Panc1 (cell line): ENCODE results near the gene BCL3.

Experiments
- POLR2AphosphoS5 ChIP-seq: IDR thresholded peaks from 2 replicates; pipeline ENCODE4 v1.6.1; 2012; ENCODE audit warnings: mild to moderate bottlenecking, low read depth, low read length, moderate library complexity
- TF ChIP-seq, protein P1 (sequence below): fragments of 450-650 bp; IDR thresholded peaks from 2 replicates; pipeline ENCODE4 v1.5.1; 2017; ENCODE audit warnings: mild to moderate bottlenecking

DNA sequence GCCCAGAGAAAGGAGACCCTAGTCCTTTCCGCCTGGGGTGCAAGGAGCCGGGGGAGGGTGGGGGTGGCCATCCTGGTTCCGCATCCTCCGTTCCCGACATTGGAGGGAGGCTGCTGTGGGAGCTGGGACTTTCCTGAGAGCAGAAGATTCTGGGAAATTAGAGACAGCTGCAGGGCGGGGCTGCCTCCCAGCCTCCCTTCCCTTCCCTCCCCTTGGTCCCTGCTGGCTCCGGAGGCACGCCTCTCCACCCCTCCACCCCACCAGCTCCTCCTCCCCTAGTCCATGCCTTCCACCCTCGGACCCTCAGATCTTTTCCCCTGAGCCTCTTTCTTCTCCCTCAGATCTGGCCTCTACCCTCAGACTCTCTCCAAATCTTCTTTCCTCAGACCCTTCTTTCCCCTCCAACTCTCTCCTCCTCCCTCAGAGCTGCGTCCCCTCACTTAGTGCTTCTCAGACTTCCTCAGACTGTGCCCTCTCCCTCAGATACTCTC is 3.1 kb upstream of the BCL3 start:
- TF ChIP-seq, protein P1, sequence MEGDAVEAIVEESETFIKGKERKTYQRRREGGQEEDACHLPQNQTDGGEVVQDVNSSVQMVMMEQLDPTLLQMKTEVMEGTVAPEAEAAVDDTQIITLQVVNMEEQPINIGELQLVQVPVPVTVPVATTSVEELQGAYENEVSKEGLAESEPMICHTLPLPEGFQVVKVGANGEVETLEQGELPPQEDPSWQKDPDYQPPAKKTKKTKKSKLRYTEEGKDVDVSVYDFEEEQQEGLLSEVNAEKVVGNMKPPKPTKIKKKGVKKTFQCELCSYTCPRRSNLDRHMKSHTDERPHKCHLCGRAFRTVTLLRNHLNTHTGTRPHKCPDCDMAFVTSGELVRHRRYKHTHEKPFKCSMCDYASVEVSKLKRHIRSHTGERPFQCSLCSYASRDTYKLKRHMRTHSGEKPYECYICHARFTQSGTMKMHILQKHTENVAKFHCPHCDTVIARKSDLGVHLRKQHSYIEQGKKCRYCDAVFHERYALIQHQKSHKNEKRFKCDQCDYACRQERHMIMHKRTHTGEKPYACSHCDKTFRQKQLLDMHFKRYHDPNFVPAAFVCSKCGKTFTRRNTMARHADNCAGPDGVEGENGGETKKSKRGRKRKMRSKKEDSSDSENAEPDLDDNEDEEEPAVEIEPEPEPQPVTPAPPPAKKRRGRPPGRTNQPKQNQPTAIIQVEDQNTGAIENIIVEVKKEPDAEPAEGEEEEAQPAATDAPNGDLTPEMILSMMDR, result no peak
- TF ChIP-seq POLR2AphosphoS5, result 0 out of 2 replicates have a peak, but pooled peaks have one; percentile 35
